Muscle of leg (tissue), 11 donors: ENCODE measurements around the gene BTBD7. TPM values are rescaled to one million over a fixed set of nuclear protein-coding genes. Genes with fewer than 3 reads are reported as not detected.
"Not testable (repeated sequence)": the region's sequence is repeated elsewhere in the genome, so short reads cannot be mapped to it uniquely, and the experiment has no call there.

Experiments
- DNase-seq: peaks from one replicate; pipeline ENCODE4 v3.0.0; 2013
- H3K27ac ChIP-seq: one replicate; pipeline ENCODE4 v1.5.1; 2013; ENCODE audit warnings: mild to moderate bottlenecking, low read length, control low read depth
- H3K27me3 ChIP-seq: one replicate; pipeline ENCODE4 v1.6.1; 2013; ENCODE audit warnings: low read length; ENCODE audit not compliant: control insufficient read depth, insufficient read depth
- H3K36me3 ChIP-seq: one replicate; pipeline ENCODE4 v1.6.1; 2013; ENCODE audit warnings: low read length; ENCODE audit not compliant: control insufficient read depth, insufficient read depth
- H3K4me1 ChIP-seq: one replicate; pipeline ENCODE4 v1.6.1; 2013; ENCODE audit warnings: low read length; ENCODE audit not compliant: control insufficient read depth, insufficient read depth
- H3K4me3 ChIP-seq: one replicate; pipeline ENCODE4 v1.5.1; 2013; ENCODE audit warnings: low read length, control low read depth
- H3K9me3 ChIP-seq: replicated peaks from 2 replicates; pipeline ENCODE4 v1.6.1; 2013; ENCODE audit warnings: low read depth, low read length; ENCODE audit not compliant: control insufficient read depth
- WGBS: methylation state at CpG from one replicate; pipeline ENCODE4 v1.1.5; 2013; ENCODE audit warnings: missing lambda C conversion rate; ENCODE audit not compliant: insufficient coverage; 5-methylcytosine and 5-hydroxymethylcytosine counted together
- polyA plus RNA-seq, 8 donors: library from polyadenylated mRNA; unstranded; fragments of 120-200 nt; gene quantifications; one replicate each; pipeline versions ENCODE4 v1.2.1 to v1.2.3, GENCODE V29; 2013; ENCODE audit warnings: inconsistent platforms in 1 of 8, low replicate concordance in 1 of 8; ENCODE audit not compliant: insufficient read length in 8 of 8, insufficient read depth in 1 of 8
- total RNA-seq: library from RNA; stranded (reverse); fragments of 120-200 nt; gene quantifications from one replicate; pipeline ENCODE4 v1.2.4, GENCODE V29; 2013

The BTBD7 gene
- total and polyA plus RNA-seq, 9 donors: 17.2 to 27.2 (median 20.5) TPM

DNA sequence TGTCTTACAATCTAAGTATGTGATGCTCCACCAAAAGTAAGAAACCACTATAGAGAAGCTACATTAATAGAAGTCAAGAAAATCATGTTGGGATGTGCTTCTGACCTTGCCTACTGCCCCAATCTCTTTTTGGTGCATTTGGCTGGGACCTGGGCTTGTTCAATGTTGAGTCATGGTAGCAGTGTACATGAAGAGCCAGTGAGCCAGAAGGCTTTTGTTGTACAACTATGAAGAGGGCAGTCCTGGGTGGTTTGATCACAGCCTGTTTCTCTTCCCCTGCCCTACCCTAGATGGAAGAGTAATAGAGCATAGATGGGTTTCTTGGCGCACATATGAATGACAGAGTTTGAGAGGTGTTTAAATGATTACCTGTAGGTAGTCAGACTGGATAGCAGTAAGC lies 69.4 kb downstream of the BTBD7 start:
- Histone ChIP-seq H3K9me3 (no peaks in the 10 kb centered on the region), H3K27ac (no peak overlapping the region), H3K27me3 (no peaks in the 10 kb centered on the region), H3K36me3 (peaks cover 6% of the 10 kb centered on the region), H3K4me1 (no peaks in the 10 kb centered on the region), H3K4me3 (no peak overlapping the region)
- DNase-seq: no peak
- WGBS: 100% methylated on average over 1 of the region's 1 CpG

DNA sequence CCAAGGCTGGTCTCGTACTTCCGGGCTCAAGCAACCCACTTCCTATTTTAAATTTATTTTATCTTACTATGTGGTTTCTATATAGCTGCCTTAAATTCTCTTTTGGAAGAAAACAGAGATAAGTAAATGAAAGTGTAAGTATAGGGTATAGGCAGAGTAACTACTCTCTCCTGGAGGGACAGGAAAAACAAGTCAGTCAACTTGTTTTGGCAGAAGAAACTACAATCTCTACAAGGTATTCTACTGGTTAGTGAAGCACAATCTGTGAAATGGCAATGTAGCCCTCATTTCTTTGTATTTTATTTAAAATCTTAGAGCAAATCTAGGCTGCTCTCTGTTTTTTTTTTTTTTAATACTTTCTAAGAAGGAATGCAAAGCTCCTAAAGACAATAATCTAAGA lies 70.4 kb downstream of the BTBD7 start:
- Histone ChIP-seq H3K36me3 (peaks cover 6% of the 10 kb centered on the region), H3K4me1 (no peaks in the 10 kb centered on the region)
- no peak for DNase-seq

DNA sequence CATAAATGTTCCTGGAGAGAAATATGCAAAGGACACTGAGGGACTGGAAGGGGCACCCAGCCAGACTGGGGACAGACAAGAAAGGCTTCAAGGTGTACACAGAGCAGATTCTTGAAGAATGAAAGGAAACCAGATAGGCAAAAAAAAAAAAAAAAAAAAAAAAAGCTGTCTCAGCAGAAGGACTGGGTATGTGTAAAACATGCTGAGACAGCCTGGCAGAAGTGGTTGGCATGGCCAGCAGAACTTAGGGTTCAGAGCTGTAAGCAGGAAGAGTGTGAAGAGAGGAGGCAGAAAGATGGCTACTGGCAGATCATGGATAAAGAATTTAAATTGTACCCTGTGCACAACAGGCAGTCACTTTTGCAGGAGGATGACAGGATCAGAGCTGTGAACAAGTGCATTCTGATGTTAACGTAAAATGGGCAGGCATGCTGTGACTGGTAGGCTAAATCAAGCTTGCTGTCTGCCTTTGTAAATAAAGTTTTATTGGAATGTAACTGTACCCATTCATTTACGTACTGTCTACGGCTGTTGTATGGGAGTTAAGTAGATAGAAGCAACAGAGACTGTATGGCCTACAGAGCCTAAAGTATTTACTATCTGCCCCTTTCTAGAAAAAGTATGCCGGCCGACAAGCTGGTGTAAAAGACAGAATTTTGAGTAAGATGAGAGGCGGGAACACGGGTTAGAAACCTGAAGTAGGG lies 83.6 kb downstream of the BTBD7 start:
- H3K36me3 ChIP-seq: peaks cover 50% of the 10 kb centered on the region
- no peaks in the 10 kb centered on the region for H3K27me3 ChIP-seq
- WGBS: 87% methylated on average over 3 of the region's 7 CpGs
- H3K9me3 ChIP-seq: no peaks in the 10 kb centered on the region
- no peaks in the 10 kb centered on the region for H3K4me1 ChIP-seq
- H3K27ac ChIP-seq: no peak overlapping the region
- peak; percentile 22 for DNase-seq
- no peak overlapping the region for H3K4me3 ChIP-seq

More for the DNA sequence above, 70.4 kb downstream of the BTBD7 start:
- Histone ChIP-seq H3K27me3 (no peaks in the 10 kb centered on the region), H3K9me3 (no peaks in the 10 kb centered on the region), H3K27ac (no peak overlapping the region), H3K4me3 (no peak overlapping the region)
- no CpG with 5 or more reads among the region's 2 CpGs for WGBS

DNA sequence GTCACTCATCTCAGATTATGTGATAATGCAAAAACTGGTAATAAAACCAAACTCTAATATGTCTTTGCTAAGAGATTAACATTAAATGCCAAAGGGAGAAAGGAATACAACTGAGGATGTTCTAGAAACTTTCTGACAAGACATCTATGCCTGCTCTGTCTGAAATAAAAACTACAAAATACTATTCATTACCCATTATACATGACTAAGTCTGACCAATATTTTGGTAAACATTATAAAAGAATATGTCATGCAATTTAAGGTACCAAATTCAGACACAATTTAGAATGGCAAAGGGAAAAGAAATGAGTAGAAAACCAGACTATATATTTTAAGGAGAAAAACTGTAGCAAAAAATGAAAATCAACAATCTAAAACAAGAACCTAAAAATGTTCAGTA lies 86.3 kb downstream of the BTBD7 start:
- Histone ChIP-seq H3K4me3 (no peak overlapping the region), H3K9me3 (no peaks in the 10 kb centered on the region), H3K4me1 (no peaks in the 10 kb centered on the region), H3K27ac (no peak overlapping the region), H3K27me3 (no peaks in the 10 kb centered on the region), H3K36me3 (peaks cover 60% of the 10 kb centered on the region)
- DNase-seq: no peak

DNA sequence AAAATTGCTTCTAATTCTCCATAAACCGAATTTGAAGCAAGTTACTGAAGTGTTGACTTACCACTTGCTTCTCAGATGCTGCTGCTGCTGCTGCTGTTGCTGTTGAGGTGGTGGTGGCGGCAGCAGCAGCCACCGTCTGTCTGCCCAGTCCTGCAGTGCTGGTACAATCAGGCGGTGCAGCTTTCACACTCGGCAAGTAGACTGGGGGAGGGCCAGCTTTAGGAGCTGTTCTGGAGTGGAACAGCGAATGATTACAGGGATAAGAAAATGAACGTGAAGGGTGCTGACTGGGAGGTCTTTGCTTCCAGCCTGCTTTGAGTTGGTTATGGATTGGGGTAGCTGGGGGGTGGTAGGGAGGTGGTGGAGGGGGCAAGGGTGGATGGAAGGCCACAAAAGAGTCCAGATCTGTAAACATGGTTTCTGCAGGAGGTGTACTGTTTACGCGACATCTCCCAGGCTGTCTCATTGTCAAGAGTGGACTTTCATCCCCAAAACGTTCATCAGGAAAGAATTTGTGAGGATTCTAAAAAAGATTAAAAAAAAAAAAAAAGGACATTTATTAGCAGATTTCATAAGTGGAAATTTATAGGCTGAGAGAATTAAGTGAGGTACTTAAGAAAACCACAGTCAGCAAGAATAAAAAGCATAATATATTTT lies 86.9 kb downstream of the BTBD7 start:
- 89% methylated on average over 6 of the region's 10 CpGs for WGBS
- H3K36me3 ChIP-seq: peaks cover 61% of the 10 kb centered on the region

DNA sequence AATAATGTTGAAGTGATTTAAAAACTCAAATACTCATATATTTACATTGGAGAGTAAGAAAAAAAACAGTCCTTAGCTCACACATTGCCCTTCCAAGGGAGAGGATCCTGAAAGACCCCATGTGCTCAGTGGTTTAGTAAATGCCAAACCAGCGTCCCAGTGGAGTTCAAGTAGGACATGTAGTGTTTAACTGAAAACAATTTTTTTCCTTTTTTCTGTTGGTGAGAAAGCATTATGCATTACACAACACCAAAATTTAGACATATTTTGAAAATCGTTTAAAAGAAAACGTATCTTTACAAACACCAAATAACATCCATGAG lies 92.2 kb downstream of the BTBD7 start:
- H3K9me3 ChIP-seq: no peaks in the 10 kb centered on the region
- no peaks in the 10 kb centered on the region for H3K4me1 ChIP-seq
- WGBS: no CpG with 5 or more reads among the region's 3 CpGs
- H3K4me3 ChIP-seq: no peak overlapping the region
- no peak for DNase-seq
- no peak overlapping the region for H3K27ac ChIP-seq
- peaks cover 40% of the 10 kb centered on the region for H3K36me3 ChIP-seq
- no peaks in the 10 kb centered on the region for H3K27me3 ChIP-seq

More for the DNA sequence above, 86.9 kb downstream of the BTBD7 start:
- no peak overlapping the region for H3K4me3 ChIP-seq
- DNase-seq: no peak
- H3K27me3 ChIP-seq: no peaks in the 10 kb centered on the region
- no peak overlapping the region for H3K27ac ChIP-seq
- H3K4me1 ChIP-seq: no peaks in the 10 kb centered on the region
- H3K9me3 ChIP-seq: no peaks in the 10 kb centered on the region

DNA sequence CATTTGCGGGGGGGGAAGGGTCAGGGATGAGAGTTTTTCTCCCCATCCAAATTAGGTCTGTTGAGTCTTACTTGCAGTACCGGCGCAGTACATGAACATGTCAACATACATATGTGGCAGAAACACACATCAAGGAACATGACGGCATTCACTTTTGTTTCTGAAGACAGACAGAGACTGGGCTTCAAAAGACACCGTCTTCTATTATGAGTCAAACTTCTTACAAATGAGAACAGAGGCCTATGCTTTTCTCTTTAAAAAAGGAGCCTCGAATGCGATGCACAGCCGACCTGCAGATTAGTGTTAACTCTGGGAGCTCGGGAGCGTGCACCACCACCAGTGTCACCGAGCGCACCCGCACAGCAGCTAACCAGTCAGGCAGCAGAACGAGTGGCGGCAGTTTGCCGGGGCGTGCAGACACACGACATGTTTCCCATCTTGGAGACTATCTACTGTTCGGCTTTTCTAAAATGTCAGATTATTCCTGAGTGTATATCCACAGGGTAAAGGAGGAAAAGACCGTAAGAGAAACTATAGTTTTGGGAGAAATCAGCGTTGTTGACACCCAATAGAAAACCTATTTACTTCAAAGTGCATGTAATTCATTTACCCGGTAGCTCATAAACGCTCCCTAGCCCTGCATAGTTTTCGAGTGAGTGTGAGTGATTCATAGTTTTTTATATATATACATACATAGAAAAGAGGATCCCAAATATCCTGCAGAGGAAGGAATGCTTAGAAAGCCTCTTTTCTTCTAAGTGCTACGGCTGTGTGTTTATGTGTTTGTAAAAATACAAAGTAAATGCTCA lies 92.8 kb downstream of the BTBD7 start:
- Histone ChIP-seq H3K9me3 (no peaks in the 10 kb centered on the region), H3K4me3 (no peak overlapping the region), H3K4me1 (no peaks in the 10 kb centered on the region), H3K27me3 (no peaks in the 10 kb centered on the region), H3K27ac (no peak overlapping the region), H3K36me3 (peaks cover 35% of the 10 kb centered on the region)
- DNase-seq: no peak
- WGBS: 95% methylated on average over 15 of the region's 25 CpGs

- DNase-seq: no peak
- no peaks in the 10 kb centered on the region for H3K9me3 ChIP-seq
- H3K4me3 ChIP-seq: no peak overlapping the region
- H3K27ac ChIP-seq: no peak overlapping the region
- peaks cover 1% of the 10 kb centered on the region for H3K36me3 ChIP-seq
- no peaks in the 10 kb centered on the region for H3K27me3 ChIP-seq
- WGBS: 42% methylated on average over 10 of the region's 10 CpGs
- peaks cover 3% of the 10 kb centered on the region for H3K4me1 ChIP-seq
Observed at GRCh38 chr14:93234798-93235197, 98.0 kb downstream of the BTBD7 start.

- H3K9me3 ChIP-seq, DNase-seq, H3K36me3 ChIP-seq, H3K4me3 ChIP-seq, H3K27me3 ChIP-seq, H3K27ac ChIP-seq, H3K4me1 ChIP-seq: not testable (repeated sequence)
- WGBS: no CpG with 5 or more reads among the region's 5 CpGs
Observed at GRCh38 chr14:93233078-93233477, 99.8 kb downstream of the BTBD7 start.

DNA sequence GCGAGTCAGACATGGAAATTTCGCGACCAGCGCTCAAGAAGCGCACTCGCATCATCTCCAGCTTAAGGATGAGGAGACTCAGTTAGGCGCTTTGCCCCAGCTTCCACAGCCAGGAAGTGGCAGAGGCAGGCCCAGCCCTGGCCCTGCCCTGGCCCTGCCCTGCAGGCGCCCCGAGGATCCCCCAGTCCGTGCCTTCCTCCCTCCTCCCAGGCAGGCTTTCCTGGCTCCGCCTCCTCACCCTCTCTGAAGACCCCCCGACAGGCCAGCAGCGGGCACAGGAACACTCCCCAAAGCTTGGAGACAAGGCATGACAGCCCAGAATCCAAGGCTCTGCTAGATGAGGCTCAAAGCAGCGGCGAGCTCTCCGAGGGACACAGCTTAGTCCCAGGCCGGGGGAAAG lies 100.7 kb downstream of the BTBD7 start:
- H3K36me3 ChIP-seq: peaks cover 14% of the 10 kb centered on the region
- 69% methylated on average over 17 of the region's 17 CpGs for WGBS
- no peak for DNase-seq
- H3K9me3 ChIP-seq: no peaks in the 10 kb centered on the region
- no peak overlapping the region for H3K4me3 ChIP-seq
- no peak overlapping the region for H3K27ac ChIP-seq
- H3K27me3 ChIP-seq: no peaks in the 10 kb centered on the region
- peaks cover 3% of the 10 kb centered on the region for H3K4me1 ChIP-seq
